Measurements from ENCODE around the gene SUPT5H.
A peak's percentile ranks its signal among the peaks of the same experiment; 100 is the strongest.
"Not testable (repeated sequence)": the region's sequence is repeated elsewhere in the genome, so short reads cannot be mapped to it uniquely, and the experiment has no call there.

SUPT5H gene

DNA sequence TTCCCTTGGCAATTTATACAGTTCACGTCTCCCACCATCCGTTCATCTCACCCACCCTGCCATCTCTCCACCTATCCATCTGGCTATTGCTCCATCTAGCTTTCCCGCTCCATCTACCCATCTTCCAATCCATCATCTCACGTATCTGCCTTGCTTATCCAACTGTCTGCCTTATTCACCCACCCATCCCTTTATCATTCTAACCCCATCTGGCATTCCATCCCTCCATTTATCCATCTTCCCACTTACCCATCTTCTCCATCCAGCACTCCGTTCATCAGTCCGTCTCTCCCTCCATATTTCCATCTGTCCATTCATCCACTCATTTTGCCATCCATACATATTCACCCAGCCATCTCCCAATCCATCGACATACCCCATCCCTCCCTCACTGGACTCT, 19.6 kb upstream of the SUPT5H start:
- DNase-seq (ENCODE audit: low read depth), result no peak

- DNase-seq (ENCODE audit: low read depth), result no peak
Measured at GRCh38 chr19:39426170-39426569, 19.2 kb upstream of the SUPT5H start.

- DNase-seq (ENCODE audit: low read depth), result no peak
Measured at GRCh38 chr19:39427707-39428106, 17.7 kb upstream of the SUPT5H start.

DNA sequence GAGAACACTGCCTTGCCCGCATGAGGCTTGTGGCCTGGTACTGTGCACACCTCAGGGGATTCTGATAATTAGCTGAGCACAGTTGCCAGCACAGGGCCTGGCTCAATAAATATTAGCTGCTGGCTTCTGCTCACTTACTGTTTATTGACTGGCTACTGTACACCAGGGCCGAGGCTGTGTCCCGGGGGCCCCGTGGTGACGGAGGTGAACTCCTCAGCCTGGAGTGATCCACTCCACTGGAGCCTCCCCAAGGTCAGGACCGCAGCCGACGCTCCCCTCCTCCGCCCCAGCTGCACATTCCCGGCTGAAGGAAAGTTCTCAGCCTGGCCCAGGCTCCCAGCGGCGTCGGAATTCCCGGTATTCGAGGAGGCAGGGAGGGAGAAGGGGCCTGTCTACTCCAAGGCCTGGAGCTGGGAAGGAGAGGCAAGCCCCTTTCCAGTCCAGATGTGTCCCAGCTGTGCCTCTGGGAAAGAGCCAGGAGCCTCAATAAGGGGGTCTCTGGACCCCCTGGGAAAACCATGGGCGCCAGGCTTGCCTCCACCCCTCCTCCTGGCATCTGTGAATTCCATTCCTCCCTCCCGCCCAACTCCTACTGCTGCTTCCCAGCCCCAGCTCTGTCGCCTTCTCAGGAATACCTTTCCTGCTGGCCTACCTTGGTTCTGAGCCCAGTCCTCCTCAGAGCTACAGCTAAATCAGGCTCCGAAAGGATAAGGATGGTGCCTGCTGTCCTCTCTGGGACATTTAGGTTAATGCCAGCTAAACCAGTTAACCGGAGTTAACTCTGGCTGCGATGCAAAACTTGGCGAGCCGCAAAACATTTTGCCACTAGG, 16.9 kb upstream of the SUPT5H start:
- no peak for DNase-seq (ENCODE audit: low read depth)

GRCh38 chr19:39430675-39431593, 14.4 kb upstream of the SUPT5H start:
- no peak for DNase-seq (ENCODE audit: low read depth)

DNA sequence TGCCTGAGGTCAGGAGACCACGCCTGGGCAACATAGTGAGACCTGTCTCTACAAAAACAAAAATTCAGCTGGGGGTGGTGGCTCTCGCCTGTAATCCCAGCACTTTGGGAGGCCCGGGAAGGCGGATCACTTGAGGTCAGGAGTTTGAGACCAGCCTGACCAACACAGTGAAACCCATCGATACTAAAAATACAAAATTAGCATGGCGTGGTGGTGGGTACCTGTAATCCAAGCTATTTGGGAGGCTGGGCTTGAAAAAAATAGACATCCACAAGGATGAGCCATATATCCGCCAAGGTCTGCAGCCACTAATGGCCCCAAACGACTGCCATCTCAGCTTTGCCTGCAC, 12.7 kb upstream of the SUPT5H start:
- DNase-seq (ENCODE audit: low read depth), result no peak

GRCh38 chr19:39433480-39434079, 11.8 kb upstream of the SUPT5H start:
- DNase-seq (ENCODE audit: low read depth), result no peak

GRCh38 chr19:39434123-39435076, 11.0 kb upstream of the SUPT5H start:
- DNase-seq (ENCODE audit: low read depth), result no peak

GRCh38 chr19:39435499-39436349, 9.7 kb upstream of the SUPT5H start, which contains the start of gene RPS16:
Gene RPS16 (minus strand): TSS chr19:39435949. CDS start chr19:39435895, 54 bp downstream.
- DNase-seq (ENCODE audit: low read depth), result peak; percentile 95

DNA sequence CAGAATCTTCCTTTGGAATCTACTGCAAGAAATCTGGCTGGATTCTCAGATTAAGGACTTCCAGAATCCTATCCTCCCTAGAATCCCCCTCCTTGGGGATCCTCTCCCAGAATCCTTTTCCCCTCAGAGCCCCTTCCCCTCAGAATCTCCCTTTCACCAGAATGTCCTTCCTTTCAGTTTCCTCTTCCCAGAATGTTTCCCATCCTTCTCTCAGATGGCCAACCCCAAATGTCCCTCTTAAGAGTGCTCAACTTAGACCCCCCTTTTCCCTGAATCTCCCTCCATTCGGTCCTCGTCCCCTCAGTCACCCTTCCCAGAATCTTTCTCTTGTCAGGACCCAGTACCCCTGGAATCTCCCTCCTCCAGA, 9.0 kb upstream of the SUPT5H start:
- DNase-seq (ENCODE audit: low read depth), result no peak

DNA sequence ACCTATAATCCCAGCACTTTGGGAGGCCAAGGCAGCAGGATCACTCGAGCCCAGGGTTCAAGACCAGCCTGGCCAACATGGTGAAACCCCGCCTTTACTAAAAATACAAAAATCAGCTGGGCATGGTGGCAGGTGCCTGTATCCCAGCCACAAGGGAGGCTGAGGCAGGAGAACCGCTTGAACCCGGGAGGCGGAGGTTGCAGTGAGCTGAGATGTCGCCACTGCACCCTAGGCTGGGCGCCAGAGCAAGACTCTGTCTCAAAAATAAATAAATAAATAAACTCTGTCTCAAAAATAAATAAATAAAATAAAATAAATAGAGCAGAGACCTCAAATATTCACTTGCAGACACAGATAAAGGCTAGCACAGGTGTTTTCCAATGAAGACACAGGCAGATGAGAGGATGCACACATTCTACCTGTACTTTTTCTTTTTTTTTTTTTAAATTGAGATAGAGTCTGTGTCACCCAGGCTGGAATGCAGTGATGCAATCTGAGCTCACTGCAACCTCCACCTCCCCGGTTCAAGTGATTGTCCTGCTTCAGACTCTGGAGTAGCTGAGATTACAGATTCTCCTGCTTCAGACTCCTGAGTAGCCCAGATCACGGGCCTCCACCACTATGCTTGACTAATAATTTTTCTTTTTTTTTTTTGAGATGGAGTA, 7.0 kb upstream of the SUPT5H start:
- DNase-seq (ENCODE audit: low read depth), result no peak

DNA sequence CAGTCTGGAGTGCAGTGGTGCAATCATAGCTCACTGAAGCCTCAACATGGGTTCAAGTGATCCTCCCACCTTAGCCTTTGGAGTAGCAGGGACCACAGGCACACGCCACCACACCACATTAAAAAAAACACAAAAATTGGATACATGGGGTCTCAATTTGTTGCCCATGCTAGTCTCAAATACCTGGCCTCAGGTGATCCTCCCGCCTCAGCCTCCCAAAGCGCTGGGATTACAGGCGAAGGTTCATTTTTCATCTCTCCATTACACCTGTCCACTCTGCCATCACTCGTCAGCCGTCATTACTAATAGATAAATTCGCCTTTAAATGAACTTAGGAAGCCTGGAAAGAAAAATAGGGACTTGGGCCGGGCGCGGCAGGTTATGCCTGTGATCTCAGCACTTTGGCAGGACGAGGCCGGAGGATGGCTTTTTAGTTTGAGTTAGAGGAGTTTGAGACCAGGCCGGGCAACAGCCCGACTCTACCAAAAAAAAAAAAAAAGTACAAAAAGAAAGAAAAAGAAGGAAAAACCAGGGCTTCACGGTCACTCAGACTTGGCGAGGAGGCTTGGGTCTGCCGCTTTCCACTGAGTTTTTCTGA, 685 bp upstream of the SUPT5H start:
- no peak for DNase-seq (ENCODE audit: low read depth)

DNA sequence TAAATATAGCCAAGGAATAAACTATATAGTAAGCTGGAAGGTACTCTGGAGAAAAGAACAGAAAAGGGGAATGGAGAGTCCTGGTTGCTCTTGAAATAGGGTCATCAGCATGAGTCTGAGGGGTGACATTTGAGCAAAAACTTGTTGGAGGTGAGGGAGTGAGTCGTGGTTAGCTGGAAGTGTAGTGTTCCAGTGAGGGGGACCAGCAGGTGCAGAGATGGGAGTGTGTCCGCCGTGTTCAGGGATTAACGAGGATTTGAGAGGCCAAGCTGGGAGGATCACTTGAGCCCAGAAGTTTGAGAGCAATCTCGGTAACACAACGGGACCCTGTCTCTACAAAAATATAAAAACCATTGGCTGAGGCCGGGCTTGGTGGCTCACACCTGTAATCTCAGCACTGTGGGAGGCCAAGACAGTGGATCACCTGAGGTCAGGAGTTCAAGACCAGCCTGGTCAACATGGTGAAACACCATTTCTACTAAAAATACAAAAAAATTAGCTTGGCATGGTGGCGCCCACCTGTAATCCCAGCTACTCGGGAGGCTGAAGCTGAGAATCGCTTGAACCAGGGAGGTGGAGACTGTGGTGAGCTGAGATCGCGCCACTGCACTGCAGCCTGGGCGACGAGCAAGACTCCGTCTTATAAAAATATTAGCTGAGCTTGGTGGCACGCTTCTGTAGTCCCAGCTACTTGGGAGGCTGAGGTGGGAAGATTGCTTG, 1.1 kb downstream of the SUPT5H start:
- DNase-seq (ENCODE audit: low read depth), result no peak

DNA sequence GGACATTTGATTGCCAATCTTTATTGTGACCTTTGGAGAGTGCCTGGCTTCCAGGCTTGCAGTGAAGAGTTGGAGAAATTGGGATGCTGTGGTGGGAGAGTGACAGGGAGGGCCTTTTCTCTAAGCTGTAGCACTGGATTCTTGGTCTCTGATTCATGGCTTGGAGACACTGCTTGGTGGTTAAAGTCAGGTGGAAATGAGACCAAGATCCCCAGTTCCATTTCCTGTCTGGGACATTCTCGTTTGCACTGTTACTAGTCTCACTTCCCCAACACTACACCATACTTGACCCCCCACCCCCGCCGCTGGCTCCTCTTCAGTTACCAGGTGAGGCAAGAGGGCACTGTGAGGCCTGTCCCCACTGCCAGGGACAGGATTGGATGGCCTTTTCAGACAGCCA, 2.9 kb downstream of the SUPT5H start:
- no peak for DNase-seq (ENCODE audit: low read depth)

DNA sequence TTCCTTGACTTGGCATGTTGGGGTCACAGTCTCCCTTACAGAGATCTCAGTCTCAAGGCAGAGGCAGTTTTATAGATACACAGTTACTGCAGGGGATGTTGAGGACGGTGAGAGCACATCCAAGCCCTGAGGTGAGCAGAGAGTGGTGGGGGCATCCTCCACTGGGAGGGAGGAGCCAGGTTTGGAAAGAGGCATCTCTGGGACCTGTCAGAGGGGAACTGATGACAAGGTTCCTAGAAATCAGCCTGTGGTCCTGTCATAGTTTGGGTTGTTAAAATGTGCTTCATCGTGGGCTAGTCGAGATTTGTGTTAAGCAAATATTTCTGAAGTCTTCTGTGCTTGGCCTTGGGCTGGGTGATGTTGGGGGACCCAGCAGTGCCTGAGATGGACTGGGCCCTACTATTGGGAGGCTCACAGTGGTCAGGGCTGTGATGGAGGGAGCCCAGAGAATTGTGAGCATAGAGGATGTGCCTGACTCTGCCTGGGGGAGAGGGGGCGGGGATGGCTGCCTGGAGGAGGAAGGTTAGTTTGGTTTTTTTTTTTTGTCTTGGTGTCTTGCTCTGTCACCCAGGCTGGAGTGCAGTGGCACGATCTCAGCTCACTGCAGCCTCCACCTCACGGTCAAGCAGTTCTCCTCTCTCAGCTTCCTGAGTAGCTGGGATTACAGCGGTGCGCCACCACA, 3.9 kb downstream of the SUPT5H start:
- no peak for DNase-seq (ENCODE audit: low read depth)

DNA sequence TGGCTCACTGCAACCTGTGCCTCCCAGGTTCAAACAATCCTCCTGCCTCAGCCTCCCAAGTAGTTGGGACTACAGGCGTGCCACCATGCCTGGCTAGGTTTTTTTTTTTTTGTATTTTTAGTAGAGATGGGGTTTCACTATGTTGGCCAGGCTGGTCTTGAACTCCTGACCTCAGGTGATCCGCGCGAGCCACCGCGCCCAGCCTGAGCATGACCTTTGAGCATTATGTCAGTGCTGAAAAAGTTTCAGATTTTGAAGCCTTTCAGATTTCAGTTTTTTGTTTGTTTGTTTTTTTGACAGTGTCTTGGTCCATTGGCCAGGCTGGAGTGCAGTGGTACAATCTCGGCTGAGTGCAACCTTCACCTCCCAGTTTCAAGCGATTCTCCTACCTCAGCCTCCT, 5.9 kb downstream of the SUPT5H start:
- DNase-seq (ENCODE audit: low read depth), result not testable (repeated sequence)

DNA sequence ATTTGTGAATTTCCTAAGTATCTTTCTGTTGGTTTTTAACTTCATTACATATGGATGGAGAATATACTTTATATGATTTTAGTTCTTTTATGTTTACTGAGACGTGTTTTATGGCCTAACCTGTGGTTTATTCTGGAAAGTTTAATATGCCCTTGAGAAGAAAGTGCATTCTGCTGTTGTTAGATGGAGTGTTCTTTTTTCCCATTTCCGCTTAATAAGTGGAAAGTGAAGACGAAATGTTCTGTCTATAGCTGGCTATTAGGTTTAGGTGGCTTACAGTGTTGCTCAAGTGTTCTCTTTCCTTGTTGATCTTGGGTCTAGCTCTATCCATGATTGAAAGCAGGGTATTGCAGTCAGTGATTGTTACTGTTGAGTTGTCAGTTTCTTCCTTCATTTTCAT, 18.0 kb downstream of the SUPT5H start:
- DNase-seq (ENCODE audit: low read depth), result no peak

- no peak for DNase-seq (ENCODE audit: low read depth)
Measured at GRCh38 chr19:39465956-39466747, 20.8 kb downstream of the SUPT5H start.
